Panc1 (cell line): Measurements from ENCODE around the gene FNIP2.

Source experiments
- POLR2AphosphoS5 ChIP-seq: IDR thresholded peaks from 2 replicates; pipeline ENCODE4 v1.6.1; 2012; ENCODE audit warnings: mild to moderate bottlenecking, low read depth, low read length, moderate library complexity
- TF ChIP-seq, protein P1 (sequence below): fragments of 450-650 bp; IDR thresholded peaks from 2 replicates; pipeline ENCODE4 v1.5.1; 2017; ENCODE audit warnings: mild to moderate bottlenecking

DNA sequence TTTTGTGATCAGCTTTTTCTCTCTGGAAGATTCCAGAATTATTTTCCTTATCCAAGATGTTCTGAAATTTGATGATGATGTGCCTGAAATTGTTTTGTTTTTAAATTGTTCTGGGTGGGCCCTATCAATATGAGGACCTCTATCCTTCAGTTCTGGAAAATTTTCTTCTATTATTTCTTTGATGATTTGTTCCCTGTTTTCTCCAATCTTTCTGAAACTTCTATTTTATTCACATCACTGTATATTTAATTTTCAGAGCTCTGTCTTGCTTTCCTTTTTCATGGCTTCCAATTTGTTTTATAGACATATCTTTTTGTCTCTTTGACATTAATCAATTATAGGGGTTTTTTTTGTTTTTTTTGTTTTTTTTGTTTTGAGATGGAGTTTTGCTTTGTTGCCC, 12.2 kb upstream of the FNIP2 start:
- TF ChIP-seq, protein P1, sequence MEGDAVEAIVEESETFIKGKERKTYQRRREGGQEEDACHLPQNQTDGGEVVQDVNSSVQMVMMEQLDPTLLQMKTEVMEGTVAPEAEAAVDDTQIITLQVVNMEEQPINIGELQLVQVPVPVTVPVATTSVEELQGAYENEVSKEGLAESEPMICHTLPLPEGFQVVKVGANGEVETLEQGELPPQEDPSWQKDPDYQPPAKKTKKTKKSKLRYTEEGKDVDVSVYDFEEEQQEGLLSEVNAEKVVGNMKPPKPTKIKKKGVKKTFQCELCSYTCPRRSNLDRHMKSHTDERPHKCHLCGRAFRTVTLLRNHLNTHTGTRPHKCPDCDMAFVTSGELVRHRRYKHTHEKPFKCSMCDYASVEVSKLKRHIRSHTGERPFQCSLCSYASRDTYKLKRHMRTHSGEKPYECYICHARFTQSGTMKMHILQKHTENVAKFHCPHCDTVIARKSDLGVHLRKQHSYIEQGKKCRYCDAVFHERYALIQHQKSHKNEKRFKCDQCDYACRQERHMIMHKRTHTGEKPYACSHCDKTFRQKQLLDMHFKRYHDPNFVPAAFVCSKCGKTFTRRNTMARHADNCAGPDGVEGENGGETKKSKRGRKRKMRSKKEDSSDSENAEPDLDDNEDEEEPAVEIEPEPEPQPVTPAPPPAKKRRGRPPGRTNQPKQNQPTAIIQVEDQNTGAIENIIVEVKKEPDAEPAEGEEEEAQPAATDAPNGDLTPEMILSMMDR: no peak
- TF ChIP-seq POLR2AphosphoS5: no peak
